HG03457 (cell line): Measurements from ENCODE around the gene TMEM125.

Experiments used
- ATAC-seq: cut with Tn5 transposase; IDR thresholded peaks from one replicate; pipeline ENCODE4 v1.9.1; 2021; ENCODE audit warnings: moderate number of reproducible peaks; ENCODE audit not compliant: unreplicated experiment

Gene TMEM125

DNA sequence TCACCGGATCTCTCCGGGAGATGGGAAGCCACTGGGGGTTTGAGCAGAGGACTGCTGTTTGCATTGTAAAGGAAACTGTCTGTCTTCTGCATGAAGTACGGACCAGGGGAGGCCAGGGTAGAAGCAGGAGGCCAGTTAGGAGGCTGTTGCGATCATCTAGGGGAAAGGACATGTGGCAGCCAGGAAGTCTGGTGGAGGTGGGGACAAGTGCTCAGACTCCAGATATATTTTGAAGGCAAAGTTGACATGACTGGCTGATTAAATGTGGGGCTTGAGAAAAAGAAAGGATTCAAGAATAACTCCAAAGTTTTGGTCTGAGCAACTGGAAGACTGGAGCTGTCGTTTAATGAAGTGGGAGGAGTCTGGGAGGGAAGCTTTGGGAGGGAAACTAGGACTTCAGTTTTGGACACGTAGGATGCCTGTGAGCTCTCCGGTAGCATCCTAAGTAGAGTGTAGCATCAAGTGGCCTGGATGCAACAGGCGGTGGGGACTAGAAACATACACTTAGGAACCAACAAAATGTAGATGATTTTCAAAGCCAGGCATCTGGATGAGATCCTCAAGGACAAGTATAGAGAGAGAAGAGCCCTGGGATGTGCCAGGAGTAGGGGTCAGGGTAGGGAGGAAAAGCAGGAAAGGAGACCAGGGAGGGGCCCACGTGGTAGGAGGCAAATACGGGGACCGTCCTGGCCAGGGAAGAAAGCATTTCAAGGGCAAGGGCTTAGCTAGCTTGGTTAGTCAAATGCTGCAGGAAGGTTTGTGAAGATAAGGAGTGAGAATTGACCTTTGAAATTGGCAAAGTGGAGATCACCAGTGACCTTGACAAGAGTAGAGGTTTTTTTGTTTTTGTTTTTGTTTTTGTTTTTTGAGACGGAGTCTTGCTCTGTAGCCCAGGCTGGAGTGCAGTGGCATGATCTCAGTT lies 19.3 kb downstream of the TMEM125 start:
- ATAC-seq, result no peak

DNA sequence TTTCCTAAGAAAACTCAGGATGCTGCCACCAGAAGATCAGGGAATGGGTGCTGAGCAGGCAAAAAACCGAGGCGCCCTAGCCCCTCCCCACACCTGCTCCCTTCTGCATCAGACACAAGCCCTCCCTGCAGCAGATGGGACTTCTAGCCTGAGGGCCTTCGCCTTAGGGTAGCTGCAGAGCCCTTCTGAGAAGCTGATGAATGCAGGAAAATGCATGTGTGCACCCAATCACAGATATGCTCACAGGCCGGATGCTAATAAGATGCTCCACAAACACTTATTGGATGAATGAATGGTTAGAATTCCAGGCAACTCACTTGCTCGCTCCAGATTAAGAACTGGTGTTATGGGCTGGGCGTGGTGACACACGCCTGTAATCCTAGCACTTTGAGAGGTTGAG lies 22.4 kb downstream of the TMEM125 start:
- no peak for ATAC-seq

DNA sequence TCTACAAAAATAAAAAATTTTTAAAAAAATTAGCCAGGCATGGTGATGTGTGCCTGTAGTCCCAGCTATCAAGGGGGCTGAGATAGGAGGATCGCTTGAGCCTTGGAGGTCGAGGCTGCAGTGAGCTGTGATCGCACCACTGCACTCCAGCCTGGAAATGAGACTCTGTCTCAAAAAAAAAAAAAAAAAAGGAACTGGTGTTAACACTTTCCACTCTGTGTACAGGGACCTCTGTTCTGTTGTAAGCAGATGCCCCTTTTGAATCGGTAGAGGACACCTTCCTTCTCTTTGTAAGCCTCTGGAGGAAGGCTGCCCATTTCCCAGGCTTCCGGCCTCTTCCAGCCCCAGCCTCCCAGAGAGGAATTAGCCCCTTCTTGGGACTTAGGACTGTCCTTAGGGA lies 22.9 kb downstream of the TMEM125 start:
- no peak for ATAC-seq

DNA sequence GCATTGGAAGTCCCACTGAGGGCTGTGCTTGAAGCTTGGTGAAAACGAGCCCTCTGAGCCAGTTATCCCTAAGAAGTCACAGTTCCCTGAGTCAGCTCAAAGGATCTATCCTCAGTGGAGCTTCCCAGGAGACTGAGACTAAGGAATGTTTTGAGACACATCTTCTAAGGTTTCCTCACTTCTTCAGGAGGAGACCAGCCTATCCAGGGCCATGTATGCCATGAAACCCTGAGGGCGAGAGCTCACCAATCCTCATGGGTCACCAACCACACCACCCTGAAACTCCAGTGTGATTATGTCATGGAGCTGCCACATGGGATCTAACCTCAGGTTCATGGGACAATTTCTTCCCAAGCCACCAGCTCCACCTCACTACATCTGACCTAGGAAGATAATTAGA lies 23.4 kb downstream of the TMEM125 start:
- no peak for ATAC-seq

DNA sequence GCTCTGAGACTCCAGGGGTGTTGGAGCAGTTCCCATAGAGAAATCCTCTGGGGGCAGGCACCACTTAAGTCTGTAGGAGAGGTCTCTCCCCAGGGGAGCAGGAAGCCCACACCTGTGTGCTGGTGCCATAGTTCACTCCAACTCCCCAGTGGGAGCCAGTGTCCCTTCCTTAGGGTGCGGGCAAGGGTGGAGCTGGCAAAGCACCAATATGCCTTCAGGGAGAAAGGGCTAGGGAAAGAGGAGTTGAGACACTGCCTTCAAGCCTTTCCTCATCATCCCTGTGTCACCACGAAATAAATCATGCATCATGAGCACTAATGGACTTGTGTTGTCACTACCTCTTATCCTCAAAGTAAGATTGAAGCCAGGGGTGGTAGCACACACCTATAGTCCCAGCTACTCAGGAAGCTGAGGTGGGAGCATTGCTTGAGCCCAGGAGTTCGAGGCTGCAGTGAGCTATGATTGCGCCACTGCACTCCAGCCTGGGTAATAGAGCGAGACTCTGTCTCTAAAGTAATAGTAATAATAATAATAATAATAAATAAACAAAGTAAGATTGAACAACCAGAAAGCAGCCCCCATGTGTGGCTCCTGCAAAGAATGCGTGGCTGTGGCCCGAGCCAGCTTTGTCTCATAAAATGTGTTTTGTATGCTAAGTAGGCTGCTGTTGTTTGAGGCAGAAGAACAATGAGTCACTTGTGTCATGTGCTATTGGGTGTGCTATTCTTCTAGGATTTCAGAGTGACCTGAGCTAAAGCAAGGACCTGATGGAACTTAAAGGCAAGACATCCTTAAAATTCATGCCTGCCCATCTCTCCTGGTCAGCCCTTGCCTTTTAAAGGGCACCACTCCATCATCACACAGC lies 24.3 kb downstream of the TMEM125 start:
- ATAC-seq, result no peak

DNA sequence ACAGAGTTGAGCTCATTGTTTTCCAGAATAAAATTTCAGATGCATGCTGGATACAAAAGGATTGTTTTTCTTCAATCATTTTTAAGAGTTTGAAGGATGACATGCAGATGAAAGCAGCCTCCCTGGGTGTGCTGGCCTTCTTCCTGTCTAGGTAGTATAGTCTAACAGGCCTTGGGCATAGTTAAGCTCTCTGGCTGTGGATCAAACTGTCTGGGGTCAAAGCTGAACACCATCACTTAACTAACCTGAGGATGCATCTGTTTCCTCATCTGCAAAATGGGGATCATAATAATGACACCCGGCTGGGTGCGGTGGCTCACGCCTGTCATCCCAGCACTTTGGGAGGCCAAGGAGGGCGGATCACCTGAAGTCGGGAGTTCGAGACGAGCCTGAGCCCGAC lies 25.0 kb downstream of the TMEM125 start:
- no peak for ATAC-seq

DNA sequence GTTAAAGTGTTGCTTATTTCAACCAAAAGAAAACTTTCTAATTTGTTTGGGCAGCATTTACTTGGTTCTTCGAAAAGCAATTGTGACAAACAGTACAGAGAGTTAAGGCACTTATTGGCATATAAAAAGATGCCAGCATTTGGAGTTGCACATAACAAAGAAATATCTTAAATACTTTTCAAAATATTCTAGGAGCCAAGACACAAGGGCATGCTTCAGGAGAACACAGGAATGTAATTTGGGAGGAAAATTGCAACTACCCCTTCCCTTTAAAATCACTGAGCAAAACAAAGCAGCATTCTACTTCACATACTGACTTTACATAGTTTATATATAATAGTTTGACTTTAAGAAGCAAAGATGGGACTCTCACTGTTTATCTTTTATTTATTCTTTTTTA lies 26.4 kb downstream of the TMEM125 start:
- ATAC-seq, result no peak

DNA sequence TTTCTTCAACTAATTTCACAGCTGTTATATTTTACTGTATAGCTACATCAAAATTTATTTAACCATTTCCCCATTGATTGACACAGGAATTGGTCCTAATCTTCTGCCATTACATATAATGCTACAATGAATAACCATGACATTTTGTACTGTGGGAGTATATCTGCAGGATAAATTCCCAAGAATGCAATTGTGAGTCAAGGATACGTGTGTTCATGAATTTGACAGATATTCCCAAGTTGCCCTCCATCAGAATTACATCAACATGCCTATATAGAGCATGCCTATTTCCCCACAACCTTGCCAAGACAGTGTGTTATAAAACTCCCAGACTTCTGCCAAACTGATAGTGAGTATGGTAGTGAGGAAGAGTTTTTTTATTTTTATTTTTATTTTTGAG lies 28.3 kb downstream of the TMEM125 start:
- ATAC-seq, result no peak

DNA sequence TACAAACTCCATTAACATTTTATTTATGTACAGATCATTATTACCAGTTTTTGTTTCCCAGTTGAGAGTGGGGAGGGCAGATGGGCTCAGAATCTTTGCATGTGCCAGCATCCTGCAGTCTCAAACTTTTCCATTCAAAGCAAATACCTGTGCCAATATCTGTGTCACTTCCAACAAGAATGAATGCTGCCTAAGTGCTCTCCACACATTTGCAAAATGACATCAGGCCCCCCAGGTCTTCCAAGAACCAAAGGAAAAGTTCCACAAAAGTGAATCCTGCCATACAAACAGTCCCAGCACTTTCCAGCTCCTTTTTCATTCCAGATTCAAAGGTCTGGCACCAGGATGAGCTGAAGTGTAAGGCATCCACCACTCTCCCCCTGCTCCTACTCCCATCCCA lies 29.3 kb downstream of the TMEM125 start:
- no peak for ATAC-seq

DNA sequence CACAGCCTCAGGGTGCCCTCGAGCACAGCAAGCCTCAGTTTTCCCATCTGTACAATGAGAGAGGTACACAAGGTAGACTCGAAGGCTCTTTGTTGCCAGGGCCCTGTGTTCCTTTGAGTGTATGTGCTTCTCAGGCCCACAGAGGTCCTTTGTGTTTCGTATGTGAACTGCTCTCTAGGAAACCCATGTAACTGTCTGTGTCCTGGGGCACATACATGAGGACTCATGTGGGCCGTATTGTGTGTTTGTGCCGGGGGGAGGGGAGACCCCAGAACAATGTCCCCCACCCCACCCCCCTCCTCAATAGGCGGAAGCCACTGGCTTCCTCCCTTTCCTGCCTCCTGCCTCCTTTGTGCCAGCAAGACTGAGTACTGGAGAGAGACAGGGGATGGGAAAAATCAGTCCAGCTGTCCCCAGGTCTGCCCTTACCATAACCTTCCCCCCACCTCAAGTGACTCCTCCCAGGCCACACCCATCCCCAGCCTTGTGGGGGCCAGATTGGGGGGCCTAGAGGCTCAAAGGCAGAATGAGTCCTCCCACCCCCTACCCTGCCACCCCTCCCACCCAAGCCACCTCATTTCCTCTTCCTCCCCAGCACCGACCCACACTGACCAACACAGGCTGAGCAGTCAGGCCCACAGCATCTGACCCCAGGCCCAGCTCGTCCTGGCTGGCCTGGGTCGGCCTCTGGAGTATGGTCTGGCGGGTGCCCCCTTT lies 30.8 kb downstream of the TMEM125 start, which contains the start of gene TIE1:
Gene TIE1, plus strand, starts transcription at position 605 of the 717 bp plus-strand sequence. Its CDS starts 90 bp downstream, at position 695.
- ATAC-seq, result no peak

DNA sequence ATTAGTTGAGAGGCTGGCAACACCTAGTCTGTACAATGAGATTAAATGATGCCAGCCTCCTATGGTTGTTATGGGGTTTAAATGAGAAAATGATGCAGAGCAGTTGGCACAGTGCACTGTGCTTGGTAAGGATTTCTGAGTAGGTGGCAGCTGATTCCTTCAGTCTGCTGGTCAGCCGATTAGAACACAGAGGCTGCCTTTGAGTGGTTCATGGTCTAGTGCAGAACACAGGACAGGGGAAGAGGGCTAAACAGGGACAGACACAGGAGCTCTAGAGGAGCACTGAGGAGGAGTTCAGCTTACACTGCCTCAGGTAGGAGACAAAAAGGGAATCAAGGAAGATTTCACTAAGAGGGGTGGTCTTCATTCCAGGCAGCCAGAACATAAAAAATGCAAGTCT lies 32.4 kb downstream of the TMEM125 start:
- ATAC-seq, result no peak

DNA sequence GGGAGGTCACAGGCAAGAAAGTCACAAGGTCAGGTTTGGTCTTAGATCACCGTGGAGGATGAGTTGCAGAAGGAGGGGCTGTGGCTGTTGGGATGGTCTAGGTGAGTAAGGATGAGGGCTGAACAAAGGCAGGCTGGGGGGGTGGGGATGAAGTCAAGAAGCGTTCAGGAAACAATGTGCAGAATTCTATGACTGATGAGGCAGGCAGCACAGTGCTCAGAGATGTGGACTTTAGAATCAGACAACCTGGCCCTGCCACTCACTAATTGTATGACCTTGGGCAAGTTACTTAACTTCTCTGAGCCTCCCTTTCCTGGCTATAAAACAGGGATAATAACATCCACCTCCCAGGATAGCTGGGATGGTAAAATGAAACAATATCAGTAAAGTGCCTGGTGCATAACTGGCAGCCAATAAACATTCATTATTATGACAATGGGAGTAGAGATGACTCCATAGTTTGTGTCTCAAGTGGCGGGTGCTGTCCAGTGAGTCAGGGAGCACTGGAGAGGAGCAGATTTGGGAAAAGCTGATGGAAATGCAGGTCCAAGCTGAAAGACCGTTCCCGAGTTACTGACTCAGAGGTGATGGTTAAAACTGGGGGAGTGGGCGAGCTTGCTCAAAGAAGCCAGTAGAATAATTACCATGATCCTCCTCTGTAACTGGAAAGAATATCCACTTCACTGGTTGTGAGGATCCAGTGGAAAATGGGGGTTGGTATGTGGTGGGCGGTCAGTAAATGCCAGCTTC lies 33.1 kb downstream of the TMEM125 start:
- no peak for ATAC-seq

DNA sequence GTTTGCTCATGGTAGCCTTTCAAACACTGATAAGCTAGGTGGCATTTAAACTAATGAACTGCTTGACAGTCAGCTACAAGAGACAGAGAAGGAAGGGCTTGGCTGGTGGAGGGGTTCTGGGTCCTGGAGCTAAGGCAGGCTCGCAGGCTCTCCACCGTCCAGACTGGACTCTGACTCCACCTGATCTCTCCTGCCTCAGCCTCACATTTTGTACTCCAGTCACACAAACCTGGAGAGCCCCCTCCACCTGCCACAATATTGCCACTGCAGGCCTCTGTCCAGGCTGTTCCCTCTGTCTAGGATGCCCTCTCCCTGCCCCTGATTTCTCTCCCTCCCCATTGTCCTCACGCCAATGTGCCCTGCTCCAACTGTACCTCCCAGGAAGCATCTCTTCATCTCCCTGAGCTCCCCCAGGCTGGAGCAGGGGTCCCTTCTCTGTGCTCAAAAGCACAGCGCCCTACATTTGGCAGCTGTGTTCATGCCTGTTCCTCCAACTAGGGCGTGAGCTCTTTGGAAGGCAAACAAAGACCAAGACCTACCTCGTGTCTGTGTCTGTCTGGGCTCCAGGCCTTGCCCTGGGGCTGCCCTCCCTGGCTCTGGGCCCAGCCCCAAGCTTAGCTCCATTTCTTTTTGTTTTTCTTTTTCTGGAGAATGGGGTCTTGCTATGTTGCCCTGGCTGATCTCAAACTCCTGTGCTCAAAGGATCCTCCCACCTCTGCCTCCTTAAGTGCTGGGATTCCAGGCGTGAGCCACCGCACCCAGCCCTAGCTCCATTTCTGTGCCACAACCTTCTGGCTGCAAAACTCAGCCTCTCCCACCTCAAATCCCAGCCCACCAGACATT lies 33.9 kb downstream of the TMEM125 start:
- ATAC-seq, result no peak

DNA sequence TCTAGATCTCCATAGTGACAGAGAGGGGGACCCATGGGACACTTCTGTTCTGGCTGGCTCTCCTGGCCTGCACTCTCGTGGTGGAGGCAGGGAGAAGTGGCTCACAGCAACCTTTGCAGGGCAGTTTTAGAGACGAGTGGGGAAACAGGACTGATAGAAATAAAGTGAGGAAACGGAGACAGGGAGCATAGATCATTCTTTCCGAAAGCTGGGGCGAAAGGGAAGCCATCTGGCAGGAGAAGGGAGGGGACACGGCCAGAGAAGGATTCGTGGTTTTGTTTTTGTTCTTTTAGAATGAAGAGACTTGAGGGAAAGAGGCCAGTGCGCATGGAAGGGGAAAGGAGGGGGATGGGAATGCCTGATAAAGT lies 34.5 kb downstream of the TMEM125 start:
- ATAC-seq, result no peak

DNA sequence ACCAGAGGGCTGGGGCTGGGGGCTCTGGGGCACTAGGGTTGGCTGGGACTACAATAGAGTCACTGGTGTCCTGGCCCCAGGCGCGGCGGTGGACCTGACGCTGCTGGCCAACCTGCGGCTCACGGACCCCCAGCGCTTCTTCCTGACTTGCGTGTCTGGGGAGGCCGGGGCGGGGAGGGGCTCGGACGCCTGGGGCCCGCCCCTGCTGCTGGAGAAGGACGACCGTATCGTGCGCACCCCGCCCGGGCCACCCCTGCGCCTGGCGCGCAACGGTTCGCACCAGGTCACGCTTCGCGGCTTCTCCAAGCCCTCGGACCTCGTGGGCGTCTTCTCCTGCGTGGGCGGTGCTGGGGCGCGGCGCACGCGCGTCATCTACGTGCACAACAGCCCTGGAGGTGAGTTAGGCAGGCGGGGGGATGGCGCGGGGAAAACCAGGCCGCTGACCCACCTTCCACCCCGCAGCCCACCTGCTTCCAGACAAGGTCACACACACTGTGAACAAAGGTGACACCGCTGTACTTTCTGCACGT lies 35.1 kb downstream of the TMEM125 start:
- ATAC-seq, result no peak

DNA sequence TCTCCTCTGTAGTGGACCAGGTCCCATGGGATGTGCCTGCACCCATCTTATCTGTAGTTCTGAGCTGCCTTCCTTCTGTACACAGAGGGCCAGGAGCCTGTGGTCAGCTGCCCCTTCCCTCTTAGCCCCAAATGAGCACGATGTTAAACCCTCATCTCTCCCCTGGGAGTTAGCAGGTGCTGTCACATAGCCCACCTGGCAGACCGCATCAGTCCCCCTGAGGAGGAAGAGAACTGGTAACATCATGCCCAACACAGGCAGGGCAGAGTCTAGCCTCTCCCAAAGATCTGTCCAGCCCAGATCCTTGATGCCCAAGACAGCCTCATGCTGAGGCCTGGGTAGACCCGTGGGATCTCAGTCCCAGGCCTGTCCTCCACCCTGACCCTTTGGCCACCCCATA lies 35.7 kb downstream of the TMEM125 start:
- no peak for ATAC-seq

DNA sequence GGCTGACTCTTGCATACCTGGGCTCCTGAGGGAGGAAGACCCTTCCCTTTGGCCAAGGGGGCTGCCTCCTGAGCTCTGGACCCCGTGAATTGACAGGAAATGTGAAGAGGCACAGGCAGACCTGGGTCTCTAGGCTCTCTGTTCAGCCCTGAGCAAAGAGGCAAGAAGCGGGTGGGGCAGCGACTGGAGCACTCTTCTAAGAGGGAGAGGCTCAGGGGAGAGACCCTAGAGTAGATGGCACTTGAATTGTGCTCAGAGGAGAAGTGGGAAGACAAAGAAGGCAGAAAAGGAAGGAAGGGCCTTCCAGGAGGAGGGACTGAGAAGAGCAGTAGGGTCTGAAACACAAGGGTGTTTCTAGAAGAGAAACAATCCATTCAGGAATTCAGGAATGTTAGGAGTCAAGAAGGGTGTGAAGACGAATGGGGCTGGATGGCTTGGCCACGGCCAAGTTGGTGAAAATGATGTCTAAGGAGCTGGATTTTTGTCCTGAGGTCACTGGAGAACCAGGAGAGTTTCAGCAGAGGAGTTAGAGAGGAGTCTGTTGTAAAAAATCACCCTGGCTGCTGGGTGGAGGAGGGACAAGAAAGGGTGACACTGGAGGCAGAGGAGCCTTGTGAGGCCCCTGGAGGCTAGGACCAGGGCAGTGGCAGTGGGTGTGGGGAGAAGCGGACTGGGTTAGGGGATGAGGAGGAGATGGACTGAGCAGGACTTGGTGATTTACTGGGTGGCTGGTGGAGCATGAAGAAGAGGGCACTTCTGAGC lies 36.3 kb downstream of the TMEM125 start:
- no peak for ATAC-seq

DNA sequence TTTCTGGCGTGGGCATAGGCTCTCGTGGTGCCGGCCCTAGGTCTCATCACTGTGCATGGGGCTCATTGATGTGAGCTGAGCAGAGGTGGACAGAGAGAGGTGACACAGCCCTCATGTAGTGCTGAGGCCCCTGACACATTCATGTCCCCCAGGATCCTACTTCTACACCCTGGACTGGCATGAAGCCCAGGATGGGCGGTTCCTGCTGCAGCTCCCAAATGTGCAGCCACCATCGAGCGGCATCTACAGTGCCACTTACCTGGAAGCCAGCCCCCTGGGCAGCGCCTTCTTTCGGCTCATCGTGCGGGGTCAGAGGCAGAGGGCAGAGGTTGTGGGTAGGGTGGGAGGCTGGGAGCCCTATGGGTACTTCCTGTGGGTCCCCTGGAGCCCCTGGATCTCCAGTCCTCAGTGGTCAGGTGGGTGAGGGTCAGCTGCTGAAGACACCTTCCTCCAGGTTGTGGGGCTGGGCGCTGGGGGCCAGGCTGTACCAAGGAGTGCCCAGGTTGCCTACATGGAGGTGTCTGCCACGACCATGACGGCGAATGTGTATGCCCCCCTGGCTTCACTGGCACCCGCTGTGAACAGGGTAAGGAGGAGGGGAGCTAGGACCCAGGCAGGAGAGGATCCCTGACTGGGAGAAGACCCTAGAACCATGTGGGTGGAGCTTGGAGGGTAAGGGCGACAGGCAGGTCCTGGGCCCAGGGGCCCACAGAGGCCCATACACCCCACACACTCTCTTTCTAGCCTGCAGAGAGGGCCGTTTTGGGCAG lies 37.1 kb downstream of the TMEM125 start:
- no peak for ATAC-seq
